Measurements from ENCODE around the gene TLCD2.
"Not testable (repeated sequence)": the region's sequence is repeated elsewhere in the genome, so short reads cannot be mapped to it uniquely, and the experiment has no call there.

TLCD2 gene

GRCh38 chr17:1686086-1686485, 24.1 kb downstream of the TLCD2 start:
- no peak for TF ChIP-seq CTCF (IDR thresholded peaks at IDR 0.05; ENCODE audit: low read depth, low read length)
- DNase-seq: no peak
- Histone ChIP-seq H3K4me3 (ENCODE audit: low read depth, low read length) (no peak overlapping the region), H3K9me3 (no peaks in the 10 kb centered on the region), H3K4me1 (no peaks in the 10 kb centered on the region), H3K36me3 (peaks cover 21% of the 10 kb centered on the region), H3K27me3 (no peaks in the 10 kb centered on the region)

GRCh38 chr17:1684378-1685189, 25.6 kb downstream of the TLCD2 start, which contains the start of gene PRPF8:
PRPF8 (minus strand) TSS chr17:1684867; CDS start chr17:1684571, 296 bp downstream.
- Histone ChIP-seq H3K27me3 (no peaks in the 10 kb centered on the region), H3K4me1 (no peaks in the 10 kb centered on the region), H3K4me3 (ENCODE audit: low read depth, low read length) (peak within 1 kb of the TSS; percentile 85), H3K9me3 (no peaks in the 10 kb centered on the region), H3K36me3 (peaks cover 36% of the 10 kb centered on the region)
- TF ChIP-seq CTCF (IDR thresholded peaks at IDR 0.05; ENCODE audit: low read depth, low read length): no peak
- DNase-seq: peak; percentile 93

GRCh38 chr17:1683459-1683858, 26.7 kb downstream of the TLCD2 start:
- peak overlapping the region; percentile 85 for H3K4me3 ChIP-seq (ENCODE audit: low read depth, low read length)
- peaks cover 45% of the 10 kb centered on the region for H3K36me3 ChIP-seq
- H3K27me3 ChIP-seq: no peaks in the 10 kb centered on the region
- H3K4me1 ChIP-seq: no peaks in the 10 kb centered on the region
- DNase-seq: no peak
- no peaks in the 10 kb centered on the region for H3K9me3 ChIP-seq
- TF ChIP-seq CTCF (IDR thresholded peaks at IDR 0.05; ENCODE audit: low read depth, low read length): no peak

GRCh38 chr17:1676401-1676800, 33.8 kb downstream of the TLCD2 start:
- H3K36me3 ChIP-seq: peaks cover 87% of the 10 kb centered on the region
- no peaks in the 10 kb centered on the region for H3K4me1 ChIP-seq
- no peak for TF ChIP-seq CTCF (IDR thresholded peaks at IDR 0.05; ENCODE audit: low read depth, low read length)

GRCh38 chr17:1673041-1673785, 37.0 kb downstream of the TLCD2 start:
- H3K9me3 ChIP-seq: no peaks in the 10 kb centered on the region
- no peak overlapping the region for H3K4me3 ChIP-seq (ENCODE audit: low read depth, low read length)
- no peak for DNase-seq
- no peak for TF ChIP-seq CTCF (IDR thresholded peaks at IDR 0.05; ENCODE audit: low read depth, low read length)
- peaks cover 81% of the 10 kb centered on the region for H3K36me3 ChIP-seq
- H3K4me1 ChIP-seq: peaks cover 3% of the 10 kb centered on the region
- no peaks in the 10 kb centered on the region for H3K27me3 ChIP-seq

More at GRCh38 chr17:1676401-1676800, 33.8 kb downstream of the TLCD2 start:
- no peak for DNase-seq
- Histone ChIP-seq H3K9me3 (no peaks in the 10 kb centered on the region), H3K4me3 (ENCODE audit: low read depth, low read length) (no peak overlapping the region), H3K27me3 (no peaks in the 10 kb centered on the region)

GRCh38 chr17:1663934-1664333, 46.2 kb downstream of the TLCD2 start:
- peaks cover 48% of the 10 kb centered on the region for H3K36me3 ChIP-seq
- H3K4me3 ChIP-seq (ENCODE audit: low read depth, low read length); H3K4me1 ChIP-seq; DNase-seq; H3K9me3 ChIP-seq; H3K27me3 ChIP-seq: not testable (repeated sequence)

All from BE2C (cell line).